B cell (primary cell): ENCODE measurements around the gene FAM53B.

Experiments used
- CTCF ChIP-seq: fragments of 200-600 bp; IDR thresholded peaks from one replicate; pipeline ENCODE4 v1.8.0; 2022; ENCODE audit warnings: antibody characterized with exemption, mild to moderate bottlenecking
- EZH2 ChIP-seq: IDR thresholded peaks from 2 replicates; pipeline ENCODE4 v1.6.1; 2012; ENCODE audit warnings: borderline replicate concordance, low read depth, mild to moderate bottlenecking, moderate library complexity, low read length; ENCODE audit not compliant: insufficient read depth, poor library complexity, severe bottlenecking

GRCh38 chr10:124722798-124723783 lies 21.1 kb downstream of the FAM53B start:
- TF ChIP-seq CTCF, result no peak
- no peak for TF ChIP-seq EZH2
